MM.1S (cell line): ENCODE measurements around the gene SSBP4.

Experiments used
- CTCF ChIP-seq: fragments of 300-600 bp; sonication (generic); IDR thresholded peaks from 2 replicates; pipeline ENCODE4 v1.5.1; 2016; ENCODE audit warnings: antibody characterized with exemption, low read length, mixed read lengths
- EZH2phosphoT487 ChIP-seq: fragments of 300-600 bp; sonication (generic); IDR thresholded peaks from 2 replicates; pipeline ENCODE4 v1.6.1; 2018; ENCODE audit warnings: antibody characterized with exemption, low read length

GRCh38 chr19:18408053-18408476 lies 11.1 kb upstream of the SSBP4 start:
- TF ChIP-seq CTCF (peak; percentile 45), EZH2phosphoT487 (no peak)
